ENCODE measurements around the gene GGA2.

GGA2 gene

DNA sequence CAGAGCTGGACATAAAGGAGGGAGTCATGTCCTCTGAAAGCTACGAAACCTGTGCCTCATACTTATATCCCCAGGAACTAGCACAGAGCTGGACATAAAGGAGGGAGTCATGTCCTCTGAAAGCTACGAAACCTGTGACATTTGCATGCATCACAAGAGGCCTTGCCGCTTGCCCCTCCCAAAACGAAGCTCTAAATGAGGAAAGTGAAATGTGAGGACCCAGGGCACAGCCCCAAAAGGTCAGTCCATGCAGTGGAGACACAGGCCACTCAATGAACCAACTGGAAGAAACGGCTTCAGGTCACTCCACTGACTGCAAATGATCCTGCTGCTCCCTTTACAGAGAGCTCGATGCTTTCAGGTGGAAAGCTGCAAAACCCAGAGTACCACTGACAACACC is 95.6 kb downstream of the GGA2 start:
- DNase-seq (ENCODE audit: low read depth in 2 of 2): no peak

Measured in stimulated activated CD8-positive, alpha-beta memory T cell treated with anti-CD3 and anti-CD28 coated beads, Interleukin-7, amount 100 ng/mL, for 4 hours (primary cell).